ENCODE results near the gene WDR43.

DNA sequence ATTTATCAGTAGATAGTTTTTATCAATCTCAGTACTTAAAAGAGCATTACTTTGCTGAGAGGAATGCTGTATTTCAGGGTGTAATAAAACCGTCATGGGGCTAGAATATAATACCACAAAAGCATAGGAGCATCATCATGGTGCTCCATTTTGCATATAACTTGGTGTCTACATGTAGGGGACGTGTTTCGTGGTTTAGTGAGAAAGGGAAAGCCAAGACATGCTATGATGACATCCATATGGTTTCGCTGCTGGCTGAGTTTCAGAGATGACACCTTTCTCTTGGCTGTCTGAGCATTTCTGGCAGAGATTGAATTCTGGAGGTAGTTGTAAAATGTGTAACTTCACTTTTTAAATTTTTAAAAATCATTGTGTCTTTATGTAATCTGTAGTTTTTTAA, 32.4 kb downstream of the WDR43 start:
- TF ChIP-seq JUNB (IDR thresholded peaks at IDR 0.05; ENCODE audit: unreplicated experiment) (no peak), CTCF (conservative IDR thresholded peaks at IDR 0.05; ENCODE audit: low read depth in 2 of 2) (no peak), EZH2phosphoT487 (IDR thresholded peaks at IDR 0.05; ENCODE audit: unreplicated experiment) (peak; percentile 66), POLR2AphosphoS5 (IDR thresholded peaks at IDR 0.05; ENCODE audit: low read depth) (no peak), CREB1 (CRISPR knock-in tag; IDR thresholded peaks at IDR 0.05; ENCODE audit: low read depth) (no peak), REST (IDR thresholded peaks at IDR 0.05; ENCODE audit: unreplicated experiment) (no peak), STAT1 (IDR thresholded peaks at IDR 0.05; ENCODE audit: unreplicated experiment) (no peak)

Measured in GM23338 (cell line).